Mucosa of descending colon (tissue), 3 donors: Measurements from ENCODE around the gene SP140L. TPM values are rescaled to one million over a fixed set of nuclear protein-coding genes. Genes with fewer than 3 reads are reported as not detected.

Experiments used
- ATAC-seq: fragments of 200-7000 bp; cut with Tn5 transposase; one replicate; pipeline ENCODE4 v1.9.1; 2020; ENCODE audit warnings: mild to moderate bottlenecking, moderate library complexity
- DNase-seq, 3 donors: peaks; one replicate each; pipeline ENCODE4 v3.0.0-alpha.2; 2020
- H3K36me3 ChIP-seq: fragments of 200-600 bp; one replicate; pipeline ENCODE4 v1.8.0; 2021; ENCODE audit warnings: low read depth, mild to moderate bottlenecking
- H3K4me1 ChIP-seq: fragments of 200-600 bp; one replicate; pipeline ENCODE4 v1.8.0; 2021; ENCODE audit warnings: low read depth, mild to moderate bottlenecking
- H3K4me3 ChIP-seq: fragments of 200-600 bp; one replicate; pipeline ENCODE4 v1.8.0; 2021; ENCODE audit warnings: mild to moderate bottlenecking
- H3K9me3 ChIP-seq: fragments of 200-600 bp; one replicate; pipeline ENCODE4 v1.8.0; 2021; ENCODE audit warnings: mild to moderate bottlenecking
- CTCF ChIP-seq: fragments of 200-600 bp; IDR thresholded peaks from one replicate; pipeline ENCODE4 v1.8.0; 2022; ENCODE audit warnings: antibody characterized with exemption, mild to moderate bottlenecking
- intact Hi-C, 2 donors: fragments of 100-400 bp; cut with DNase I in 1 of 2; cut with micrococcal nuclease in 1 of 2; formaldehyde crosslinking; loops; one replicate each; pipeline versions ENCODE4 v1.11.0 to v1.11.1; 2022; cut with DNase I, micrococcal nuclease
- total RNA-seq, 3 donors: library from RNA; stranded (reverse); fragmentation: NEBNext Ultra II Directional in 2 of 3; extraction: Animal tissue kit (Norgen Biotek cat#: 25700) in 2 of 3; gene quantifications; one replicate each; pipeline versions ENCODE4 v1.2.1 to v1.2.4, GENCODE V29; 2021 to 2023
- donor health status: DM: no; HTN: no; CAD: no; lungs with moderate emphysema.
- donor health status: DM: no; HTN: no; CAD: no.
- donor health status: DM: no; HTN: yes; CAD: no.

SP140L gene
- total RNA-seq, 3 donors from 2014 or later = 22.1 to 35.7 (median 23.4) TPM

GRCh38 chr2:230413479-230413878 is 86.5 kb downstream of the SP140L start:
- intact Hi-C loops = no loop called here
- ATAC-seq = no peak
- no peaks in the 10 kb centered on the region for H3K36me3 ChIP-seq
- no peak for DNase-seq
- H3K9me3 ChIP-seq = no peaks in the 10 kb centered on the region
- no peak overlapping the region for H3K4me3 ChIP-seq
- TF ChIP-seq CTCF = no peak
- H3K4me1 ChIP-seq = peaks cover 17% of the 10 kb centered on the region

GRCh38 chr2:230414302-230414701 is 87.3 kb downstream of the SP140L start:
- intact Hi-C loops = no loop called here

GRCh38 chr2:230416061-230416721 is 89.2 kb downstream of the SP140L start, which contains the start of gene SP100:
Gene SP100 (plus strand): TSS chr2:230416201. CDS start chr2:230416297, 96 bp downstream.
- peaks cover 10% of the 10 kb centered on the region for H3K4me1 ChIP-seq
- peak within 1 kb of the TSS; percentile 17 for H3K4me3 ChIP-seq
- no peaks in the 10 kb centered on the region for H3K36me3 ChIP-seq
- peak; percentile 90 for ATAC-seq
- peak; percentile 82 to 91 (median 85) for DNase-seq
- H3K9me3 ChIP-seq = no peaks in the 10 kb centered on the region
- intact Hi-C loops = no loop called here
- TF ChIP-seq CTCF = no peak

More at GRCh38 chr2:230414302-230414701, 87.3 kb downstream of the SP140L start:
- no peak overlapping the region for H3K4me3 ChIP-seq
- no peaks in the 10 kb centered on the region for H3K9me3 ChIP-seq
- DNase-seq (no peak), ATAC-seq (no peak)
- H3K4me1 ChIP-seq = peaks cover 17% of the 10 kb centered on the region
- TF ChIP-seq CTCF = no peak
- H3K36me3 ChIP-seq = no peaks in the 10 kb centered on the region

GRCh38 chr2:230417436-230417835 is 90.4 kb downstream of the SP140L start:
- Histone ChIP-seq H3K36me3 (no peaks in the 10 kb centered on the region), H3K9me3 (no peaks in the 10 kb centered on the region), H3K4me3 (no peak overlapping the region), H3K4me1 (peaks cover 10% of the 10 kb centered on the region)
- no peak for DNase-seq
- TF ChIP-seq CTCF = no peak
- ATAC-seq = no peak
- intact Hi-C loops = no loop called here

GRCh38 chr2:230418341-230419016 is 91.5 kb downstream of the SP140L start:
- ATAC-seq (no peak), DNase-seq (no peak)
- H3K4me3 ChIP-seq = no peak overlapping the region
- H3K4me1 ChIP-seq = peaks cover 10% of the 10 kb centered on the region
- H3K9me3 ChIP-seq = no peaks in the 10 kb centered on the region
- TF ChIP-seq CTCF = no peak
- intact Hi-C loops = no loop called here
- no peaks in the 10 kb centered on the region for H3K36me3 ChIP-seq
